ENCODE measurements around the gene MARCHF10. TPM values are rescaled to one million over a fixed set of nuclear protein-coding genes. Genes with fewer than 3 reads are reported as not detected.

The MARCHF10 gene
- total and polyA plus RNA-seq, 2 of the 4 experiments (the other 2 are of a cell fraction) = 0.18 to 0.74 TPM

- no peak overlapping the region for H4K91ac ChIP-seq (ENCODE audit: insufficient read depth, low read depth, low read length)
- ChIA-PET POLR2A (ENCODE audit: unreplicated experiment) (no interaction called here), CTCF (no interaction called here)
- no peak overlapping the region for H3K14ac ChIP-seq (replicated peaks; ENCODE audit: low read depth, low read length)
- H3K4me1 ChIP-seq (ENCODE audit: control insufficient read depth, insufficient read depth, low read length) = peaks cover 6% of the 10 kb centered on the region
- H3K4me2 ChIP-seq (ENCODE audit: low read depth, low read length) = no peak overlapping the region
- H2AFZ ChIP-seq (replicated peaks; ENCODE audit: low read length, poor library complexity) = no peak overlapping the region
- H3K18ac ChIP-seq (ENCODE audit: low read depth, low read length) = no peak overlapping the region
- WGBS, 2 experiments (ENCODE audit: extremely low coverage in 2 of 2, insufficient read length in 1 of 2) = 100% methylated on average over 8 of the region's 17 CpGs; no CpG with 5 or more reads in 1 of the 2 experiments
- H3K27ac ChIP-seq (ENCODE audit: insufficient read depth, low read length) = no peak overlapping the region
- no peak overlapping the region for H2BK20ac ChIP-seq (ENCODE audit: low read depth, low read length)
- H3K9me3 ChIP-seq (ENCODE audit: control insufficient read depth, insufficient read depth, low read length) = no peaks in the 10 kb centered on the region
- H3K36me3 ChIP-seq (ENCODE audit: control insufficient read depth, insufficient read depth, low read length) = no peaks in the 10 kb centered on the region
- no peak overlapping the region for H3K4me3 ChIP-seq (ENCODE audit: insufficient read depth, low read depth, low read length)
- H4K8ac ChIP-seq (ENCODE audit: low read depth in 2 of 2, low read length in 2 of 2) = no peak overlapping the region
- H2BK120ac ChIP-seq (ENCODE audit: low read depth, low read length) = no peak overlapping the region
- no peak overlapping the region for H3K9ac ChIP-seq (ENCODE audit: low read depth, low read length)
- no peaks in the 10 kb centered on the region for H3K9me1 ChIP-seq (ENCODE audit: insufficient read depth, low read length)
- intact Hi-C loops (cut with micrococcal nuclease) (no loop called here), in situ Hi-C loops (cut with MboI; ENCODE audit: low sequenced_read_pairs) (no loop called here), dilution Hi-C loops (cut with HindIII; ENCODE audit: low sequenced_read_pairs, unreplicated experiment) (no loop called here)
- no peak overlapping the region for H3K4ac ChIP-seq (ENCODE audit: low read depth, low read length)
- H3K23ac ChIP-seq (ENCODE audit: low read depth, low read length) = no peak overlapping the region
- no peaks in the 10 kb centered on the region for H3K79me1 ChIP-seq (ENCODE audit: low read depth in 1 of 2, low read length in 2 of 2)
- BruUV-seq (replicated peaks) = no TSS peak
- no peak overlapping the region for H4K5ac ChIP-seq (ENCODE audit: low read depth, low read length)
- no peak overlapping the region for H2BK15ac ChIP-seq (ENCODE audit: low read depth, low read length)
- no peak overlapping the region for H2AK9ac ChIP-seq (replicated peaks; ENCODE audit: low read depth, low read length, poor library complexity)
- H4K20me1 ChIP-seq (ENCODE audit: insufficient read depth, low read length) = no peaks in the 10 kb centered on the region
- DNase-seq = no peak
- H3K27me3 ChIP-seq (ENCODE audit: control insufficient read depth, insufficient read depth, low read length) = no peaks in the 10 kb centered on the region
- TF ChIP-seq MAFK (IDR thresholded peaks at IDR 0.05; ENCODE audit: low read depth, low read length) (no peak), RFX5 (IDR thresholded peaks at IDR 0.05; ENCODE audit: low read depth, low read length) (no peak), CEBPB (IDR thresholded peaks at IDR 0.05; ENCODE audit: low read depth, low read length) (no peak), USF2 (IDR thresholded peaks at IDR 0.05; ENCODE audit: low read depth, low read length) (no peak), MAZ (IDR thresholded peaks at IDR 0.05; ENCODE audit: borderline replicate concordance, low read depth, low read length) (no peak), SMC3 (IDR thresholded peaks at IDR 0.05; ENCODE audit: low read depth, low read length) (no peak), CTCF (conservative IDR thresholded peaks at IDR 0.05; ENCODE audit: low read depth, low read length) (no peak), ELK1 (IDR thresholded peaks at IDR 0.05; ENCODE audit: borderline replicate concordance, low read depth, low read length) (no peak), CHD1 (IDR thresholded peaks at IDR 0.05; ENCODE audit: low read depth, low read length) (no peak), MXI1 (IDR thresholded peaks at IDR 0.05; ENCODE audit: borderline replicate concordance, low read depth, low read length) (no peak), FOS (IDR thresholded peaks at IDR 0.05; ENCODE audit: low read depth, low read length) (no peak), NFE2L2 (IDR thresholded peaks at IDR 0.05; ENCODE audit: low read depth, low read length) (no peak), RAD21 (IDR thresholded peaks at IDR 0.05; ENCODE audit: low read length) (no peak), RCOR1 (IDR thresholded peaks at IDR 0.05; ENCODE audit: insufficient replicate concordance, low read length) (no peak)
- no peak overlapping the region for H2BK5ac ChIP-seq (ENCODE audit: low read depth, low read length, poor library complexity, severe bottlenecking)
- peak overlapping the region; percentile 51; the same call in 1 of the 2 replicates for H2AK5ac ChIP-seq (ENCODE audit: low read depth, low read length)
- ATAC-seq (ENCODE audit: low read depth) = no peak
- no peak overlapping the region for H3K56ac ChIP-seq (ENCODE audit: extremely low read depth, insufficient read depth, low read length)
These were observed 58.2 kb downstream of the MARCHF10 start for GRCh38 chr17:62749926-62750325.

Measured in IMR-90 (cell line).